Chondrocyte (in vitro differentiated cells): ENCODE measurements around the gene PCSK7. TPM values are rescaled to one million over a fixed set of nuclear protein-coding genes. Genes with fewer than 3 reads are reported as not detected.

ENCODE experiments used
- DNase-seq: peaks from one replicate; pipeline ENCODE4 v3.0.0; 2021; ENCODE audit warnings: mixed read lengths, low spot score
- H3K27ac Mint-ChIP-seq: one replicate; pipeline ENCODE4 v1.8.0; 2021; ENCODE audit warnings: mild to moderate bottlenecking, moderate library complexity, mixed read lengths; ENCODE audit not compliant: unreplicated experiment
- H3K27me3 Mint-ChIP-seq: 2 replicates; pipeline ENCODE4 v1.8.0; 2021; ENCODE audit warnings: low read depth, mixed read lengths
- H3K36me3 Mint-ChIP-seq: 2 replicates; pipeline ENCODE4 v1.8.0; 2021; ENCODE audit warnings: low read depth, mixed read lengths
- H3K4me1 Mint-ChIP-seq: 2 replicates; pipeline ENCODE4 v1.8.0; 2021; ENCODE audit warnings: low read depth, mild to moderate bottlenecking, mixed read lengths
- H3K4me3 Mint-ChIP-seq: one replicate; pipeline ENCODE4 v1.8.0; 2021; ENCODE audit warnings: mild to moderate bottlenecking, moderate library complexity, mixed read lengths; ENCODE audit not compliant: unreplicated experiment
- H3K9me3 Mint-ChIP-seq: 2 replicates; pipeline ENCODE4 v1.8.0; 2021; ENCODE audit warnings: low read depth, mixed read lengths
- CTCF ChIP-seq: fragments of 200-600 bp; sonication (generic); IDR thresholded peaks from 2 replicates; pipeline ENCODE4 v1.5.0; 2021; ENCODE audit warnings: antibody characterized with exemption, mild to moderate bottlenecking, moderate library complexity
- total RNA-seq: library from RNA; stranded (reverse); gene quantifications from 3 replicates; pipeline ENCODE4 v1.2.1, GENCODE V29; 2021

The PCSK7 gene
- total RNA-seq, 1 donor from 2014 or later, result 43.0 TPM

GRCh38 chr11:117230286-117230961 is 1.4 kb downstream of the PCSK7 start:
- Mint-ChIP-seq H3K27ac (peak overlapping the region; percentile 66), H3K4me1 (peaks cover 44% of the 10 kb centered on the region), H3K9me3 (no peaks in the 10 kb centered on the region), H3K4me3 (peak overlapping the region; percentile 98), H3K27me3 (no peaks in the 10 kb centered on the region), H3K36me3 (peaks cover 12% of the 10 kb centered on the region)
- DNase-seq, result no peak
- no peak for TF ChIP-seq CTCF

- H3K27me3 Mint-ChIP-seq, result no peaks in the 10 kb centered on the region
- DNase-seq, result no peak
- H3K9me3 Mint-ChIP-seq, result no peaks in the 10 kb centered on the region
- H3K27ac Mint-ChIP-seq, result peak overlapping the region; percentile 49
- H3K4me3 Mint-ChIP-seq, result no peak overlapping the region
- no peak for TF ChIP-seq CTCF
- H3K36me3 Mint-ChIP-seq, result peaks cover 12% of the 10 kb centered on the region
- H3K4me1 Mint-ChIP-seq, result peaks cover 44% of the 10 kb centered on the region
Observed at GRCh38 chr11:117229931-117230285, 2.0 kb downstream of the PCSK7 start.

GRCh38 chr11:117229411-117229810 is 2.5 kb downstream of the PCSK7 start:
- Mint-ChIP-seq H3K4me3 (no peak overlapping the region), H3K27ac (peak overlapping the region; percentile 54), H3K4me1 (peaks cover 44% of the 10 kb centered on the region), H3K27me3 (no peaks in the 10 kb centered on the region), H3K36me3 (peaks cover 12% of the 10 kb centered on the region), H3K9me3 (no peaks in the 10 kb centered on the region)
- no peak for DNase-seq
- no peak for TF ChIP-seq CTCF

GRCh38 chr11:117228091-117228490 is 3.8 kb downstream of the PCSK7 start:
- Mint-ChIP-seq H3K4me1 (peaks cover 31% of the 10 kb centered on the region), H3K27ac (no peak overlapping the region)

More at GRCh38 chr11:117228091-117228490, 3.8 kb downstream of the PCSK7 start:
- Mint-ChIP-seq H3K27me3 (no peaks in the 10 kb centered on the region), H3K36me3 (peaks cover 12% of the 10 kb centered on the region), H3K4me3 (no peak overlapping the region), H3K9me3 (no peaks in the 10 kb centered on the region)
- no peak for DNase-seq
- TF ChIP-seq CTCF, result no peak
